ENCODE results near the gene SCYL3.

GRCh38 chr1:169859001-169859400 is 34.7 kb downstream of the SCYL3 start:
- no peak for TF ChIP-seq CTCF (conservative IDR thresholded peaks at IDR 0.05 in 1 of 2, IDR thresholded peaks at IDR 0.05 in 1 of 2; ENCODE audit: low read depth in 1 of 2, low read length in 2 of 2)
- TF ChIP-seq EZH2 (IDR thresholded peaks at IDR 0.05; ENCODE audit: low read length, missing control alignments), result no peak
